GM18861 (cell line): ENCODE measurements around the gene KRT7.

ENCODE experiments used
- ATAC-seq: cut with Tn5 transposase; IDR thresholded peaks from one replicate; pipeline ENCODE4 v1.9.1; 2021; ENCODE audit not compliant: unreplicated experiment

The KRT7 gene

DNA sequence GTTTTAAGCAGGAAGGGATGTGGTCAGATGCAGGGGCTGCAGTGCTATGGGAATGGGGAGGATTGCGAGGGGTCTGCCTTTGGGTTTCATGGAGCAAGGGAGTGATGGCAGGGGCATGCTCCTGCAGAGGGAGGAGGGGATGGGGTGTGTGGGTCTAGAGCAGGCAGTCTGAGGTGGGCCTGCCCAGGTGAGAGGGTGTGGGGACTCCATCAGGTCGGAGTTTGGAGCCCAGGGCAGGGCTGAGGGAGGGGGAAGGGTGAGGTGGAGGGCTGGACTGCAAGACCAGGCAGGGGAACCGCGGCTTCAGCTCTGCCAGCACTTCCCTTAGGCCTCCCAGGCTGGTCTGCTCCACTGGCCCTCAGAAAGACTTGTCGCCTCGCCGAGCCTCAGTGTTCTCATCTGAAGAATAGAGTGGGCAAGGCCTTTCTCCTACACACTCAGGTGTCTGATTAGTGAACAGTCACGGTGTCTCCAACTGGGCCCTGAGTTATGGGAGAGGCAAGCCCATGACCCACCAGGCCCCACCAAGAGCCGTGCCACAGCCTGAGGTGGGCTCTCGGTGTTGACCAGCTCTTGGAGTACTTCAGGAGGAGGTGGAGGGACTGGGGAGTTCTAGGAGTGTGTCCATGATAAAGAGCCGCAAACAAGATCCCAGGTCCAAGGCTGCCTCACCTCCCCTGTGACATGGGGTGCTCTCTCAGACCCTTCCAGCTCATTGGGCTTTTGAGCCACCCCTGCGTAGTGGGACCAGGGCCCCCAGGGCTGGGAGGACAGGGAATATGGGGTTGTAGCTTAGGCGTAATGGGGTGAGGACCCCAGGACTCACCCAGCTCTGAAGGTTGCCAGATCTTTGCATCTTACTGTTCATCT is 21.1 kb upstream of the KRT7 start:
- no peak for ATAC-seq

DNA sequence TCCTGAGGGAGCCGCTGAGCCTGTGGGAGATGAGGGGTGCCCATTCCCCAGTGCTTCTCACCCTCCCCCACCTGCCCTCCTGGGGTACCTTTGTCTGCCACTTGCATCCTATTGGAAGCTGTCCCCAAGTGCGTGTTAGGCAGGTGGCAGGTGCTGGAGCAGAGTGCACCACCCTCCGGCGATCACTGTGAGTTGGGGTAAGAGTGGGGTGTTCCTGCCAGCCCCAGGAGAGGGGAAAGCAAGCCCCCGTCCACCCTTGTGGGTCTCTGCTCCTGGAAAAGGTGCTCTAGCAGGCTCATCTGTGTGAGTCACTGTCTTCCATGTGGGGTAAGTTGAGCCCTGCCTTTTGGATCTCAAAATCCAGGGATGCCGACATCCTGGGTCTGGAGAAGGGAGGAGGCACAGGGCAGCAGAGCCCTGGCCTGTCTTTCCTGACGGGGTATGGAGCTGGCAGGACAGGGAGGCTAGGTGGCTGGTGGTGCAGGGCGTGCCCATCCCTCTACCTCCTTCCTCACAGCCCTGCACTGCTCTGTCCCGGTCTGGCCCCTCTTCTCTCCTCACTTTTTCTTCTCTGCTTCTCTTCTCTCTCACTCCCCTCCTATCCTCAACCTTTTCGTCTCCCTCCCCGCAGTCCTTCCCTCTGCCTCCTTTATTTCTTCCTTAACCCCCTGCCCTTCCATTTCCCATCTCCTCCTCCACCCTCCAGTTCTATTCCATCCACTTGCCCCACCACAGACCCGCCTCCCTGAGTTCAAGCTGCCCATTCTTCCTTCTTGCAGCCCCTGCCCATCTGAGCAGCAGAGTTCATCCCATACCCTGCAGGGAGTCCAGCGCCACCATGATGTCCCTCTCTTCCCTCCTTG is 20.1 kb upstream of the KRT7 start:
- ATAC-seq: no peak

DNA sequence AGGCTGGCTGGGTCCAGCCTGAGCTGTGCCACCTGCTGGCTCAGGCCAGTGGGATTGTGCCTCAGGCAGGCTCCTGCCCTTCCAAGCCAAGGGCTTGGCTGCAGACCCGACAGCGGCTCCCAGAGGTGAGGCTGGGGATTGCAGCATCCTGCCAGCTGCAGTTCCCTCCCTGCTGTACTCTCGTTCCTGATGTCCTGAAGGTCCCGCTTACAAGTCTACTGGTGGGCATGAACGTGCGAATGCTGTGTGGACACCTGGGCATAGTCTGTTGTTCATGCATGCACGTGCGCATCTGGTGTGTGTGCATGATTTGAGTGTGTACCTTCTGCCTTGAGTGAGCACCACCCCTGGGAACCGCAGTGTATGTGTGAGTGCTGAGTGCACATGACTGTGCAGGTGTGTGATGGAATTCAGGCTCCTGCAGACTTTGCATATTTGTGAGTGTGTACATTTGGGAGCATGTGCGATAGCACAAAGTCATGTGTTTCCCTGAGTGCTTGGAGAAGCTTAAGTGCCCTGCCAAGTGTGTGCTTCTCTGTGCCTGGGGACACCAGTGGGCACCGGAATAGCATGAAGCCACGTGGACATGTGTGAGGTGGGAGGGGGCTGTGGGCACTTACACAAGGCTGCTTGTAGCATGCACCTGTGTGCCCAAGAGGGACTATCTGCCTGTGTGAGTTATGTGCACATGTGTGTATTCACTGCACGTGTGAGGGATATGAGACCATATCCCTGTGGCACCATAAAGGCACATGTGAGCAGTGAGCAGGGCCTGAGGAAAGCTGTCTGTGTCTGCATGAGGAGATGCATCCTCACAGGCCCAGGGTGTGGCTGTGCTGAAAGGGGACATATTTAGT is 19.3 kb upstream of the KRT7 start:
- ATAC-seq: peak; percentile 52

DNA sequence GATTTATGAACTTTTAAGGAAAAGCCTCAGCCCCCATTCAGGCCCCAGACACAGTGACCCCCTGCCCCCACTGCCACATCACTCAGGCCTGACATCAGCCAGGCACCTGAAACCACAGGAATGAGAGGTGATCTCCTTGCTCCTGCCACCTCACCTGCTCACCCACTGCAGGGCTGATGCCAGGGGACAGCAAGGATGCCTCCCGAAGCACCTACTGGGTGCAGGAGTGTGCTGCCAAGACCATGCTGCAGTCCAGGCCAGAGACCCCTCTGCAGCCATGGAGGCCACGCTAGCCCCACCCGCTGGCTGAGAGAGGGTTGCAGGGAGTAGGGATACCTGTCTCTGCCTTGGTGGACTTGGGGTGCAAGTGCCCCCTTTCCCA is 18.6 kb upstream of the KRT7 start:
- ATAC-seq: no peak

DNA sequence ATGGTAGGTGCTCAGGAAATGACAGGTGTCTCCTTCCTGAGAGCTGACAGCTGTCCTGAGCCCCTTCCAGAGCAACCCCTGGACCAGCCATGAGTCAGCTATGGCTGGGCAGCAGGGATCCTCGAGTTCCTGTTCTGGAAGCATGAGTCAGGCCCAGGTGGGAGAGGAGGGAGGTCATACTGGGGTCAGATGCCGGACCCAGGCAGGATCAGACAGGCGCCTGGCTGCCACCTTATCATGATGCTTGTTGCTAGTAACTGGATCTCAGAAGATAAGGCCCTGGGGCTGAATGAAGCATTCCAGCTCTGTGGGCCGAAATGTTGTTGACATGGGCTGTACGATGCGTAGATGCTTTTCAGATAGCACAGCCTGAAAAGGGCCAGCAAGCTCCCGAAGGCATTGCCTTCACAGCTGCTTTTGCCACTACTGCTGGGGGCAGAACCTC is 17.4 kb upstream of the KRT7 start:
- ATAC-seq: no peak

DNA sequence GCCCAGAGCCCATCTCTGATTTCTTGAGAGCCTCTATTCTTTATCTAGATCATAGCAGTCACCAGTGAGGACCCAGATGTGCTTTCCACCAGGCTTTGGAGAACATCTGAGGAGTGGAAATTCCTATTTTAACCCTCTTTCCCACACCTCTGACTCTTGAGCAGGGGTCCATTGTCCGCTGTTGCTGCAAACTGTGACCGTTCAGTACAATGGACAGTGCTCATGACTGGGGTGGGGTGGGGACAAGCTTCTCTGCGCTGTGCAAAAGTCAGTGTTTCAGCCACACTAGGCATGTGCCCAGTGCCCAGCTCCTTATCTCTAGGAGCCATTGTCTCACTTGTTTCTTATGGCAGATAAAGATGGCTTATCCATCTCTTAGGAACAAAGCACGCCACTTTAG is 16.9 kb upstream of the KRT7 start:
- no peak for ATAC-seq

DNA sequence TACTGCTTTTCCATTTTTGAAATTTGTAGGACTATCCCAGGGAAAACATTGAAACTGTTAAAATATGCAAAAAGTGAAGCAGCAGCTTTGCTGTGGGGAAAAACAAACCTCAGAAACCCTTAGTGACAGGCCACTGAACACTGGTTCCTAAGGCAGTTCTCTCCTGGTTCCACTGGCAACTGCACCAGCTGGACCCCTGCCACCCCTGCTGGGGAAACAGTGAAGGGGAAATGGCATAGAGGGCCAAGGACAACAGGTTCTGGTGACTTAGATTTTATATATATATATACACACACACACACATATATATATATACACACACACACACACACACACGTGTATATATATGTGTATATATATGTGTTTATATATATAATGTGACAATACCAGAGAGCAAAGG is 16.2 kb upstream of the KRT7 start:
- no peak for ATAC-seq

DNA sequence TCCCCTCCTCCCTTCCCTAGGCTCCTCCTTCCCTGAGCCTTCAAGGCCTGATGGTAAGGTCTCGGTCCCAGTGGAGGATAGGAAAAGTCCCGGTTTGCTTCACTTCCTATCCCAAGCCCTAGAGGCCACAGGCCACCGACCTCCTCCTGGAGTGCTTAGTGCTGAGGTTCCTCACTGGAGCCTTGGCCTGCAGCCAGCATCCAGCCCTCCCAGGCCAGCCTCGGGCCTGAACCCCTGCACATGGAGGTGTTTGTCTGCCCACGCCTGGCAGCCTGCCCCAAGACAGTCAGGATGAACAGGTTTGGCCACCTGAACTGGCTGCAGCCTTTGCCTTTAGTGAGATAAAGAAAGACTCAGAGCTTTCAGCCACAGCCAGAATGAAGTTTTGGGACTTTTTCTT is 15.8 kb upstream of the KRT7 start:
- ATAC-seq: no peak

DNA sequence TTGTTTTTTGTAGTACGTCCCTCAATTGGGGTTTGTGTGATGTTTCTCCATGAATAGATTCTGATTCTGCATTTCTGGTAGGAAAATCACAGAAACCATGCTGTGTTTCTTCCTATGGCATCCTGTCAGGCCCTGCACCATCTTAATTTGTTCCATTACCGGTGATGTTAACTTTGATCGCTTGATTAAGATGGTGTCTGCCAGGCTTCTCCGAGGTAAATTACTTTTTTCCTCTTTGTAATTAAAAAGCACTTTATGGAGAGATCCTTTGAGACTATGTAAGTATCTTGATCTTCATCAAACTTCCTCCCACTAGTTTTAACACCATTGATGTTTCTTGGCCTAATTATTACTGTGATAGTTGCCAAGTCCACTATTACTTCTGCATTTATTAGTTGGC is 15.0 kb upstream of the KRT7 start:
- no peak for ATAC-seq

DNA sequence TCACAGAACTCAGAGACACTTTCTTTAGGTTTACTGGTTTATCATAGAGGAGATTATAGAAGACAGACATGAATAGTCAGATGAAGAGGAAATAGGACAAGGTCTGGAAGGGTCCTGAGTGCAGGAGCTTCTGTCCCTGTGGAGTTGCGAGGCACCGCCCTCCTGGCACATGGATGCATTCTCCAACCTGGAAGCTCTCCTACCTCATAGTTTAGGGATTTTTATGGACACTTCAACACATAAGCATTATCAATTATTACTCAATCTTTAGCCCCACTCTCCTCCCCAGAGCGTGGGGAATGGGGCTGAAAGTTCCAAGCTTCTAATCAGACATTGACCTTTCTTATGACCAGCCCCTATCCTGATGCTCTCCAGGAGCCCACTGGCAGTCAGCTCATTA is 12.6 kb upstream of the KRT7 start:
- no peak for ATAC-seq

DNA sequence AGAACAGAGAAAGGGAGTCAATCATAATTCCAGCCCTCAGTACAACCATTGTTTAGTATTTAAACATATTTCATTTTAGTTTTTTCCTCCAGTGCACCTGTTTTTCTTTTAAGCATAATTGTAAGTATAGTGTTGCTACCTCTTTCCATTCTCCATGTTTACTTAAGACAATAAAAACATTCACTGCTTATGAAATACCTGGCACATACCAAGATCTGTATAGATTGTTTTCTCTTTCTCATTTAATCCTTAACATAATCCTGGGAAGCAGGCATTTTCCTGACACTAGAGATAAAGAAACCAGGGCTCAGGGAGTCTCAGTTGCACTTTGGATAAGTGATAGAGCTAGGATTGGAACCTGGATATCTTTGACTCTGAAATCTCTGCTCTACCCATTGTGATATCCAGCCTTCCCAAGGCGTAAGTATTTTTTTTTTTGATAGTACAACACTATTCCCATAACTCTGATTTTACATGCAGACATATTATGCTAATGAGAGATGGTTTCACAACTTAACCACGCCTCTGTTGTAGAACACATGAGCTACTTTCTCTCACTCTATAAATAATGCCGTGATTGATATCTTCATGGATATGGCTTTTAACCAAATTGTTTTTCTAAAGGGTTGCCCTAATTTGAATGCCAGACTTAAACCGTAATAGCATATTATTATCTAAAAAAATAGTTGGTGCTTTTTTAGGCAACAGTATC is 11.8 kb upstream of the KRT7 start:
- ATAC-seq: no peak

DNA sequence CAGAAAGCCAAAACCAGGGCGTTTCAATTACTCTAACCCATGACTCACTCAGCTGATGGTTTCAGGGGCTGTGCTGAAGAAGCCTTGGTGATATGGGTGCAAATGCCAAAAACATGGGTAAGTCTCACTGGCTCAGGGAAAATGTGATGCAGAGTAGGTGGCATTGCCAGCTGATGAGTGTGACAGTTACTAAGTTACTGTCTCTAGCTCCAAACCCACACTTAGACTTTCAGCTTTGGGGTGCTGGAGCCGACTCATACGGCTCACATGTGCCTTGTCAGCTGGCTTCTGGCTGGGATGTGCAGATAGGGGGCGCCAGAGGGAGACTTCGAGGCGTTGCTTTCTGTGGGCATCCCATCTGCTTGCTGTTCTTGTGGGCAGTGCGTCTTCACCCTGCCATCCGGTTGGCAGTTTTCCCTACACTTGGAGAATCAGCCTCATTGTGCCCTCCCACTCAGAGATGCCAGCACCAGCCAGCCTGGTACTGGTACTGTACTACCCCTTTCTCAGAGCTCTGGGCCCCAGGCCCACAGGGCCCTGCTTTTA is 11.1 kb upstream of the KRT7 start:
- ATAC-seq: no peak

DNA sequence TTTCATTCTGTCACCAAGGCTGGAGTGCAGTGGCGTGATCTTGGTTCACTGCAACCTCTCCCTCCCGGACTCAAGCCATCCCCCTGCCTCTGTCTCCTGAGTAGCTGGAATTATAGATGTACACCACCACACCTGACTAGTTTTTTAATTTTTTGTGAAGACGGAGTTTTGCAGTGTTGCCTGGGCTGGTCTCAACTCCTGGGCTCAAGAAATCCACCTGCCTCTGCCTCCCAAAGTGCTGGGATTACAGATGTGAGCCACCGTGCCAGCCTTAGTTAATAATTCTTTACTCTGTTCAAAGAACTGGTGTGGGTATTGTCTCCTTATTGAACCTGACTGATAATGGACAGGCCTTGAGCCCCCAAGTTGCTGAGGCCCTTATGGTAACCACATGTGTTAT is 10.4 kb upstream of the KRT7 start:
- ATAC-seq: no peak

DNA sequence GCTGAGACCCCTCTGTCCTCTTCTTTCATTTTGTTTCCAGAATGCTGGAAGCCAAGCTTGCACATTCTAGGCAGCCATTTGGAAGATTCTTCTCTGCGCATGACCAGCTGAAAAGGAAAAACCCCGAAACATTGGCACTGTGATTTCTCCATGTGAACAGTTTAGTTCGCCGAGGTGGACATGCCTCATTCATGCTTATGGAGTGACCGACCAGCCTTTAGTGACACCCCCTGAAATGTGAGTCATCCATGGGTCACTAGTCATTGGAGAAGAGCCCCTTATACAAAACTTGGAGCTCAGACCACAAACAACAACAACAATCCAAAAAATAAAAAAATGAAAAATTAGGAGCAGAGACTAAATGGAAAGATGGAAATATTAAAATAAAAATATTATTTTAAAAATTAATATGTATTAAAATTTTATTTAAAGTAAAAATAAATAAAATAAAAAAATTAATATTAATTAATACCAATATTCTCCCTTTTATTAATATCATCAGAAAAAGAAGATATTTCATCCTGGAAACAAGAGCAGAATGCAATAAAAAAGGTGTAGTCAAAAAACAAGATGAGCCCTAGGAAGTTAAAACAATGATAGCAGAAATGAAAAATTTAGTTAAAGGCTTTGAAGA is 9.5 kb upstream of the KRT7 start:
- no peak for ATAC-seq

DNA sequence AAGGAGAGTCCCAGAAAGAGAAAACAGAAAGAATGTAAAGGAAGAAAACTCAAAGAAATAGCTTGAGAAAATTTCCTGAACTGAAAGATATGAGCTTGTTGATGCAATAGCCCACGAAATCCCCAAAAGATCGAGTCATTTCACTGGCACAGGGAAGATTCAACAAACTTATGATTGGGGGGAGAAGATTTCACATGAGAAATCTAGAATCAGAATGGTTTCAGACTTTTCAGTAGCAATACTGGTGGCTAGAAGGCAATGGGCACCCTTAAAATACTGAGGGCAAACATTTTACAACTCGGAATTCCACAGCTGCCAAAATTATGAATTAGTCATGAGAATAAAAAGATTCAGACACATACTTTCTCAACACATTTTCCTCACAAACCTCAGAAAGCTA is 8.9 kb upstream of the KRT7 start:
- no peak for ATAC-seq

DNA sequence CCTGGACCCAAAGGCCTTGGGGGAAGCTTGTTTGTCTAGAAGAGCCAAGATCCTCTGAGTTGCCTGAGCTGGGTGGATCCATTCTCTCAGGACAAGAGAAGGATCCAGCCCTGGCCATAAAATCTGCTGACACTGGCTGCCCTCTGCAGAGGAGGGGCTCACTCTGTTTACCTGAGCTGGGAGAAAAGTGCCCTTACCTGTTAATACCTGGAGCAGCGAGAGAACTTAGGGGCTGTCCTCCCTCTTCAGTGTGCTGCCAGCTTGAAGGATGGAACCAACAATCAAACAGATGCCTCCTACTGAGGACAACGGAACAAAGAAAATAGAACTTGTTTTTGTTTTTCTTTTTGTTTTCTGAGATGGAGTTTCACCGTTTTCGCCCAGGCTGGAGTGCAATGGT is 7.3 kb upstream of the KRT7 start:
- ATAC-seq: no peak

DNA sequence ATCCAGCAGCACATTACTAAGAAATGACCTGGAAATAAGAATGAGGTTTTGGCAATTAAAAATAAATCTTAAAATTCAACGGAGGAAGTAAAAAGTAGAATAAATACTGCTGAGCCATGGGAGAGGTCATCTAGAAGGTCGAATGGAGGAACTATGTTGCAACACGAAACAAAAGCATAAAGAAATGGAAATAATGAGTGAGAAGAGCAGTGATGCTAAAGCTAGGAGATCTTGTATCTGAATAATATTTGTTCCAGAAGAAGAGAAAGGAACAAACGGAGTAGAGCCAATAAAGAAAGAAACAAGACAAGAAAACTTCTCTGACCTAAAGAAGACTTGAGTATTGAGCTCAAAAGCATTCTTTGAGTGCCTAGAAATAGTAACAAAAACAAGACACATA is 6.6 kb upstream of the KRT7 start:
- no peak for ATAC-seq

DNA sequence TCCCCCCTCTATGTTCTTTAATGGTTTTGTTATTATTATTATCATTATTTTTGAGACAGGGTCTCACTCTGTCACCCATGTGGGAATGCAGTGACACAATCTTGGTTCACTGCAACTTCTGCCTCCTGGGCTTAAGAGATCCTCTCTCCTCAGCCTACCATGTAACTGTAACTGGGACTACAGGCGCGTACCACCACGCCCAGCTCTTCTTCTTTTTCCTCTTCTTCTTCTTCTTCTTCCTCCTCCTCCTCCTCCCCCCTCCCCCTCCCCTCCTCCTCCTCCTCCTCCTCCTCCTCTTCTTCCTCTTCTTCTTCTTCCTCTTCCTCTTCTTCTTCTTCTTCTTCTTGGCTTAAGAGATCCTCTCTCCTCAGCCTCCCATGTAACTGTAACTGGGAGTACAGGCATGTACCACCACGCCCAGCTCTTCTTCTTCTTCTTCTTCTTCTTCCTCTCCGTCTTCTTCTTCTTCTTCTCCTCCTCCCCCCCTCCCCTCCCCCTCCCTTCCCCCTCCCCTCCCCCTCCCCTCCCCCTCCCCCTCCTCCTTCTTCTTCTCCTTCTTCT is 5.4 kb upstream of the KRT7 start:
- ATAC-seq: no peak

DNA sequence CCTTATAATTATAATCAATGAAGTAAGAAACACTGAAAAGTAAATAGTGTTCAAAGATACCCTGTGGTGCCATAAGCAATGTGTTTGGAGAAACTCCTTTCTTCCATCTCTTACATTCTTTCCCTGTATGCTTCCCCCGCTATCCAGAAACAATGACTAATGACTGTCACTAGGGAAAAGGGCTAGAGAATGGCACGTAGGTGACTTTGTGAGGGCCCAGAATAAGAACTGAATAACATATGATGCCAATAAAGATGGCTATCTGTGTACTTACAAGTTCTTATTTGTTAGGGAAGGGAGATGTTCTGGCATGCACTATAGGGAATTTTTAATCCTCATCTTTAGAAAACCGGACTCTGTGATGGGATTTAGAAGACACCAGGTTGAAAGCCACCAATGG is 4.7 kb upstream of the KRT7 start:
- no peak for ATAC-seq

DNA sequence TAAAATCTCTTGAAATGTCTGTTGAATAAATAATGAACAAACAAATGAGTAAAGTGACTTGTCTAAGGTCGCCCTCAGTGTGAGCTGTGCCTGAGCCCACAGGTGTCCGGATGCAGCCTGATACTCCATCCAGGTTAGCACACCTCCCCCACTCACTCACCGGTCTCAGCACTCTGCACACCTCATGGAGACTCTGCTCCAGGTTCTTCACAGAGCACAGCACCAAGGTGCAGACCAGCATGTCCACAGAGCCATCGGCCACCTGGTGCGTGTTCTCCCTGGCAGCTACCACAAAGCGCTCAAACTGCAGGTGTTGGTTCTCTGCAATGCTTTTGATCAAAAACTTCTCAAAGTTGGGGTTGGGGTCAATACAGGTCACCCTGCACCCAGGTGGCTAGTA is 4.1 kb upstream of the KRT7 start:
- no peak for ATAC-seq
